Measurements from ENCODE around the gene GPR157. TPM values are rescaled to one million over a fixed set of nuclear protein-coding genes. Genes with fewer than 3 reads are reported as not detected.

Gene GPR157
- total RNA-seq, 1 experiment from 2014 or later, result 4.4 TPM

DNA sequence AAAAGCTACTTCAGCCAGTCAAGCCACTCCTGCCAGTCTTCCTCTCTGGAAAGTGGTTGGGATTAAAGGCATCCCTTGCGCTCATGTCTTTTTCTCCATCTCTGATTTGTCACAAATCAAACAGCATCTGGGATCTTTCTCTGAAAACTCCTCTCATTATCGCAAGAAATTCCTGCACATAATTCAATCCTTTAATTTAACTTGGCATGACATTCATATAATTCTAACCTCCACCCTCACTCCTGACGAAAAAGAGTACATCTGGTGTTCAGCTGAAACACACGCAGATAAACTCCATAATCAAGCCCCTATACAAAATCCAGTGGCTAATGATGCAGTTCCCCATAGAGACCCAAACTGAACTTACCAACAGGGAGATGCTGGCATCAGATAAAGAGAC, 40.1 kb downstream of the GPR157 start:
- DNase-seq (ENCODE audit: low spot score), result no peak

DNA sequence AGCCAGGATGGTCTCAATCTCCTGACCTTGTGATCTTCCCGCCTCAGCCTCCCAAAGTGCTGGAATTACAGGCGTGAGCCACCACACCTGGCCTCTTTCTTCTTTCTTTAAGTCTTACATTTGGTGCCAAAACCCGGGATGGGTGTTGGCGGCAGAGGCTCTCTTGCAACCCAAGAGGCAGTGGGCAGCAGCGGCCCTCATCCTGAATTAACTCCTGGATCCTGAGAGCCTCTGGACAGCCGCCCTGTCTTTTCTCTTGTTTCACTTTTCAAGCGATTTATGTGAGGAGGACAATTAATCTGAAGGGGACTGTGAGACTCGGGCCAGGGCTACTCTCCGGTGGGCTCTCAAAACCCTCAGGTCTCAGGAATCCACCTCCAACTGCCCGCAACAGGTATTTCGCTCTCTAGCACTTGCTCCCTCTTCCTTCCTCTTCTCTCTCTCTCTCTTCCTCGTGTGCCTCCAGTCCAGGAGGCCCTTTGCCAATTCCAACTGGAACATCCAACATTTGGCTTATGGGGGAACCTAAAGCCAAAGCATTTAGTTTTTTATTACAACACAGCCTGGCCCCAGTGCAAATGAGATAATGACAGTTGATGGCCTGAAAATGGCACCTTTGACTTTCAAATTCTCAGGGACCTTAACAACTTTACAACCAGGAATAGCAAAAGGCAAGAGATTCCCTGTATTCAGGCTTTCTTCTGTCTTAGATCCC, 41.3 kb downstream of the GPR157 start:
- DNase-seq (ENCODE audit: low spot score), result no peak

DNA sequence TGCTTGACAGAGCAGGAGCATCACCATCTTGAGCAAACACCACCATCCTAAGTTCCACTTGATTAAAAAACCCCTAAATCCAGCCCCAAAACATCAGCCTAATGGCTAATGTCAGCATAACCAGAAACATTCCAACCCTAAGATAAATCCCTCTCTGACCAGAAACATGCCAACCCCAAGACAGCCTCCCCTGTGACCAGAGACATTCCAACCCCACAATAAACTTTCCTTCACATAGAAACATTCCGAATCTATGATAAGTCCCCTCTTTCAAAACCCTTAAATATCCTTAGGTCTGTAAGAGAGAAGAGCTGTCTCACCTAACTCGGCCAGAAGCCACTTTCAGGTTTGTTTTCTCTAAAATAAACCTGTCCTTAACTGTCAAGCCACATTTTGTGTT, 42.1 kb downstream of the GPR157 start:
- no peak for DNase-seq (ENCODE audit: low spot score)

DNA sequence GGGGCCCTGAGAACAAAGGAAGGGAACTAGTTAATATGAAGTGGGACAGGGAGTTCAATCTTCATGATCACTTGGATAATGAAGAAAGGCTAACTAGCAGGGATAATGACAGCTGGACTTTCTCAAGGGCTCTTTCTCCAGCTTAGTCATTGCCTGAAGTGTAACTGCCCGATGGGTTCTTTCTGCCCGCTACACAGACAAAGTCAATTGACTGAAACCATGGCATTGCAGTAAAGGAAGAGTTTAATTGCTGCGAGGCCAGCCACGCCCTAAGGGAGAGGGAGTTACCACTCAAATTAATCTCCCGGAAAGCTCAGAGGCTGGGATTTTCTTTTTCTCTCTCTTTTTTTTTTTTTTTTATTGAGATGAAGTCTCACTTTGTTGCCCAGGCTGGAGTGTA, 42.9 kb downstream of the GPR157 start:
- no peak for DNase-seq (ENCODE audit: low spot score)

DNA sequence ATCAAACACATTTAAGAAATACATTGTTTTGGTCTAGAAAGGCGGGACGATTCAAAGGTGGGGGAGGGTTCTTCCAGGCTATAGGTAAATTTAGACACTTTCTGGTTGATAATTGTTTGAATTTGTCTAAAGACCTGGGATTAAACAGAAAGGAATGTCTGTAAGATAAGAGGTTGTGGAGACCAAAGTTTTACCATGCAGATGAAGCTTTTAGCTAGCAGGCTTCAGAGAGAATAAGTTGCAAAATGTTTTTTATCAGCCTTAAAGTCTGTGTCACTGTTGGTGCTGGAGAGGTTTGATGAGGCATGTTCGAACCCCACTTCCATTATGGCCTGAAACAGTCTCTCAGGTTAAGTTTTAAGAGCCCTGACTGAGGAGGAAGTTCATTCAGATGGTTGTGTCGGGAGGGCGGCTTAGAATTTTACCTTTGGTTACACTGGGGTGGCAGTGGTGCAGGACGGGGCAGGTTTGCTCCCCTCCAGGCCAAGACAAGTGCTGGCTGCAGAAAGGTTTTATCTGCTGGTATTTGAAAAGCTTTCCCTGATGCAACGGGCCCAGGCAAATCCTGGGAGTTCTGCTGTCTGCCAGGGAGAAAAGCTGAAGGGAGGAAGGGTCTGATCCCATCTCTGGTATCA, 43.5 kb downstream of the GPR157 start:
- DNase-seq (ENCODE audit: low spot score), result no peak

DNA sequence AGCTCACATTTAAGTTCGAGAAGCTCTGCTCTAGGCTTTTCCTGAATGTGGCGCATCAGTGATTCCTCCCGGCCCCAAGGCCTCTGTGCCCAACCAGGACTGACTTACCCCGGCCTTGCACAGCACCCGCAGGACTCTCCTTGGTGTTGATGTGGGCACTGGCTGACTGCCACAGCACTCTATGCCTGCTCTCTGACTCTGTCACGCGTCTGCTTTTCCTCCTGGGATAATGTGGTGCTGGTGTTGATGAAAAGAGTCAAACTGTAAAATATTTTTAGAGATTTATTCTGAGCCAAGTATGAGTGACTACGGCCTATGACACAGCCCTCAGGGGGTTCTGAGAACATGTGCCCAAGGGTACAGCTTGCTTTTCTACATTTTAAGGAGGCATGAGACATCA, 44.0 kb downstream of the GPR157 start:
- no peak for DNase-seq (ENCODE audit: low spot score)

DNA sequence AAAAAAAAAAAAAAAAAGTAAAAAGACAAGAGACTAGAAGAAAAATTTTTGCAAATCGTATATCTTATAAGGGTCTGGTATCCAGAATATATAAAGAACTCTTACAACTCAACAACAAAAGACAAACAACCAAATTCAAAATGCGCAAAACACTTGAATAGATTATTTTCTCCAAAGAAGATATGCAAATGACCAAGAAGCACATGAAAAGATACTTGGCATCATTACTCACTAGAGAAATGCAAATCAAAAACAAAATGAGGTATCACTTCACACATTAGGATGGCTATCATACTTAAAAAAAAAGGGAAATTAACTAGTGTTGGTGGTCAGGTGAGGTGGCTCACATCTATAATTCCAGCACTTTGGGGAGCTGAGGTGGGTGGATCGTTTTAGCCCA, 47.4 kb downstream of the GPR157 start:
- no peak for DNase-seq (ENCODE audit: low spot score)

DNA sequence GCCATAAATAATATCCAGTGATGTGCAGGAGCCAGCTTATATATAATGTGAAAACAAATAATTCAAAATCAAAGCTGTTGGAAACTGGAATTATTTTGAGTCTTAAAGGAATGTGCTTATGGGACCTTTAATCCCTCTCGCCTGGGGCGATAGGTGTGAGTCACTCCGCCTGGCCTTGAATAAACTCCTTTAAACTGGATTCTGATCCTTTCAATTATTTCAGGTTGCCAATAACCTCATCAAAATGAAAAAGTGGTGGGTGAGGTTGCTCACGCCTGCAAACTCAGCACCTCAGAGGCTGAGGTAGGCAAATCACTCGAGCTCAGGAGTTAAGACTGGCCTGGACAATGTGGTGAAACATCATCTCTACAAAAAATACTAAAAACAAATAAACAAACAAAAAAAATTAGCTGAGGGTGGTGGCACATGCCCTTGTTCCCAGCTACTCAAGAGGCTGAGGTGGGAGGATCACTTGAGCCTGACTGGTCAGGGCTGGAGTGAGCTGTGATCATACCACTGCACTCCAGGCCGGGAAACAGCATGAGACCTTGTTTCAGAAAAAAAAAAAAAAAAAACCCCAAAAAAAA, 48.1 kb downstream of the GPR157 start:
- no peak for DNase-seq (ENCODE audit: low spot score)

DNA sequence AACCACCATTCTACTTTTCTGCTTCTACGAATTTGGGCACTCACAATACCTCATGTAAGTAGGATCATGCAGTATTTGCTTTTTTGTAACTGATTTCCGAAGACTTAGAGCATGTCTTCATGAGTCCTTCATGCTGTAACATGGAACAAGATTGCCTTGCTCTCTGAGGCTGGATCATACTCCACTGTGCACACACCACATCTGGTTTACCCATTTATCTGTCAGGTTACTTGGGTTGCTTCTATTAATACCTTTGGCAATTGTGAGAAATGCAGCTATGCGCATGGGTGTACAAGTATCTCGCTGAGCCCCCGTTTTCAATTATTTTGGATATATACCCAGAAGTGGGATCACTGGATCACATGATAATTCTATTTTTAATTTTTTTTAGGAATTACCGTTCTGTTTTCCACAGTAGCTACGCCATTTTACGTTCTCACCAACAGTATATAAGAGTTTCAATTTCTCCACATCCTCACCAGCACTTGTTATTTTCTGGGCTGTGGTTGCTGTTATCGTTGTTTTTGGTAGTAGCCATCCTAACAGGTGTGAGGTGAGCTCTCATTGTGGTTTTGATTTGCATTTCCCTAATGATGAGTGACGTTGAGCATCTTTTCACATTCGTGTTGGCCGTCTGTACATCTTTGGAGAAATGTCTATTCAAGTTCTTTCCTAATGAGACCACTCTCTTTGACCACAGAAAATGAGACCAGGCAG, 48.8 kb downstream of the GPR157 start:
- no peak for DNase-seq (ENCODE audit: low spot score)

DNA sequence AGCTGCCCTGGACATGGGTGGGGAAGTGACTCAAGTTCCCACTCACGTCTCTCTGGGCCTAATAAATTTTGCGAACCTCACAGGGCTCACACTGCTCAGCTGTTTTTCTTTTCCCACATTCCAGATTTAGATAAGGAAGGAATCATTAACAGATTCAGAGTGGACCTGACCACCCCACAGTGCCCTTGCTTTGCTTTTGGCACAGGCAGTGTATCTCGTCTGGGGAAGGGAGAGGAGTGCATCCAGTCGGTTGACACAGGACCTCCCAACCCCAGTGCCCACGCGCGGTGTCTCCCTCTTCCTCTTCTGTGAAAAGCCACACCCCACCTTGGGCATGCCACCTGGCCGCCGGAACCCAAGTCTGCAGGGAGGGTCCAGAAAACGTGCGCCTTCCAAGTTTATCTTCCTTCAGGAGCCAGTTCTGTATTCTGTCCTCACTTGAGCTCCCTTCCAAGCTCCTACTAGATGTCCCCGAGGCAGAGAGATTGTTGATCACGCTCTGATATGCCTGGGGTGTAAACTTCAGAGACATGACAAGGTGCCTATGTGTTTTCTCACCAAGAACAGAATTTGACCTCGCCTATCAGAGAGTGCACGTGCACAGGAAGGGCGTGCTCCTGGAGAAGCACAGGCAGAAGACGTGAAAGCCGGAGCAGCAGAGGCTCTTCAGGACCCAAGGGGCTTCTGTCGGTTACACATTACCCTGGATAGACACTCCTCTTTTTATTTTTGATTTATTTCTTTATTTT, 50.0 kb downstream of the GPR157 start:
- no peak for DNase-seq (ENCODE audit: low spot score)

DNA sequence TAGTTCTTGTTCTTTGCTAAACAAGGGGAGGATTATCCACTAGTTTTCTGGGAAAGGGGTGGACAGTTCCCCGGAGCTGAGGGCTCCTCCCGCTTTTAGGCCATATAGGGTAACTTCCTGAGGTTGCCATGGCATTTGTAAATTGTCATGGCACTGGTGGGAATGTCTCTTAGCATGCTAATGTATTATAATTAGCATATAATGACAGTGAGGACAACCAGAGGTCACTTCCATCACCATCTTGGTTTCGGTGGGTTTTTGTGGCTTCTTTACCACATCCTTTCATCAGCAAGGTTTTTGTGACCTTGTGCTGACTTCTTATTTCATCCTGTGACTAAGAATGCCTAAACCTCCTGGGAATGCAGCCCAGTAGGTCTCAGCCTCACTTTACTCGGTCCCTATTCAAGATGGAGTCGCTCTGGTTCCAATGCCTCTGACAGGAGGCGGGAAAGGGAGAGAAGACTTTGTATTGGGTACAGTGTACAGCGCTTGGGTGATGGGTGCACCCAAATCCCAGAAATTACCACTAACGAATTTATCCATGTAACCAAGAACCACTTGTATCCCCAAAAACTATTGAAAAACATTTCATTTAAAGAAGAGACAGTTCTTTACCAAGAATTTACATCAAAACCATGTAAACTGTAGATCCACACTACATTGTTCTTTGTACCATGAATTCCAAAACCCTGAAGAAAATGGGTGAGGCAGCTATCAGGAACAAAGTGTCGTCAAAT, 50.7 kb downstream of the GPR157 start:
- no peak for DNase-seq (ENCODE audit: low spot score)

DNA sequence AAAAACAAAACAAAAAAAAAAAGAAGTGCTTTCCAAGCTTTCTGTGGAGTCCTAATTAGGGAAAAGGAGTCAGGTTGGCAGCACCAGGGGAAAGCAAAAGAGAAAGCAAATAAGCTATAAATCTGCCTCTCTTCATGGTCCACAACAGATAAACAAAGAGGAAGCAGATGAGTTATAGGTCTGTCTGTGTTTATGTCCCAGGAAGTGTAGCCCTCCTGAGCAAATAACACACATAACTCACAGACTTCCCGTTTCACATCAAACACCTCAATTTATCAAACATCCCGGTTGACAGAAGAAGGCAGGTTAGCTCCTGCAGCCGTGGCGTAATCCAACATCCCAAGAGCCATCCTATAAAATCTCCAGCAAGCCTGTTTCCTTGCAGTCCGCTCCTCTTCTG, 53.9 kb downstream of the GPR157 start:
- DNase-seq (ENCODE audit: low spot score), result no peak

DNA sequence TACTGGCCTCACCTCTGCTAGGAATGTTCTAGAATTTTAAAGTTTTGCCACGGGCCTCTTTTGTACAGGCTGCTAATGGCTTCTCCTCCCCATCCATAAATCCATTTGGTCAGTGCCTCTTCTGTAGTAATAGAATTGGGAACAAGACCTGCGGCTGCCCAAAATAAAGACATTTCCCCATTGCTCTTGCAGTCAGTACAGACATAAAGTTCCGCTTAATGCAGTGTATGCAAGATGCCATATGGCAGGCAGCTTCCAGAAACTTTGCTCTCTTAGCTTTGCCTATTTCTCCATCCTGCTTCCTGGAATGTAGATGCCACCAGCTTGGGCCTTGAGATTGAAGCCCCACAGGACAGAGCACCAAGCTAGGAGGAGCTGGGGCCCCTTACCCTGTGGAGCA, 55.8 kb downstream of the GPR157 start:
- no peak for DNase-seq (ENCODE audit: low spot score)

DNA sequence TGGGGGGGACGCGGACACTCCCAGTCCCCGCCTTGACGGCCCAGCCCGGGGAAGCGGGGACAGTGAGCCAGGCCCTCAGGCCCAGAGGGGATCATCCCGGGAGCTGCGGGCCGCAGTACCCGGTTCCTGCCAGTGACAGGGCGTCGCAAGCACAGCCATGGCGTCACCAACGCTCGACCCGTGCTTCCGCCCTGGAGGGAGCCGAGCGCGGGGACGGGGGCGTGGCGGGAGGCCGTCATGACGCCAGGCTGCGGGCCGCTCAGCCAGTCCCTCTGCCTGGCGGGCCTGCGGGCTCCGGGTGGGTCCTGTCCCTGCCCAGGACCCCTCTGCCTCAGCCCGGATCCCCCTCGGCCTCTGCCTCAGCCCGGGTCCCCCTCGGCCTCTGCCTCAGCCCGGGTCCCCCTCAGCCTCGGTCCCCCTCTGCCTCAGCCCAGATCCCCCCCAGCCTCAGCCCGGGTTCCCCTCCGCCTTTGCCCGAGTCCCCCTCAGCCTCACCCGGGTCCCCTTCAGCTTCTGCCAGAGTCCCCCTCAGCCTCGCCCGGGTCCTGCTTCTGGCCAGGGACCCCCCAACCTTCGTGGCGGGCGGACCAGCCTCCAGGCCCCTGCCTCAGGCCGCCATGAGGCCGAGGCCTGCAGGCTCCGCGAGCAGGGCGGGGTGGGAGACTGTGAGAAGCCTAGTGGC, 57.2 kb downstream of the GPR157 start:
- DNase-seq (ENCODE audit: low spot score), result no peak

DNA sequence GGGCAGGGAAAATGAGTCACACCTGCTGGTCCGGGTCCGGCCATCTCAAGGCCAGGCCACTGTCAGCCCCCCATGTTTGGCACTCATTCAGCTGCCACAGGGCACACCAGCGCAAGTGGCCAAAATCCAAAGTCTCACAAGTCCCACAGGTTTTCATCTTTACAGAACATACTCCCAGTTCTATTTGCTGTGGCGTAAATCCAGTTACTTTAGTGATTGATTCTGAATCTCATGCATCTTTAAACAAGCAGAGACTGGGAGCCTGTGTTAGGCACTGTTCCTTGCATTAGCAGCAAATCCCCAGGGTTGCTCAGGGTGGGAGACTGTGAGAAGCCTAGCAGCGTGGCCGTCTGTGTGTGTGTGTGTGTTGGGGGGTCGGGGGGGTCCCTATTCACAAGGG, 58.4 kb downstream of the GPR157 start:
- no peak for DNase-seq (ENCODE audit: low spot score)

DNA sequence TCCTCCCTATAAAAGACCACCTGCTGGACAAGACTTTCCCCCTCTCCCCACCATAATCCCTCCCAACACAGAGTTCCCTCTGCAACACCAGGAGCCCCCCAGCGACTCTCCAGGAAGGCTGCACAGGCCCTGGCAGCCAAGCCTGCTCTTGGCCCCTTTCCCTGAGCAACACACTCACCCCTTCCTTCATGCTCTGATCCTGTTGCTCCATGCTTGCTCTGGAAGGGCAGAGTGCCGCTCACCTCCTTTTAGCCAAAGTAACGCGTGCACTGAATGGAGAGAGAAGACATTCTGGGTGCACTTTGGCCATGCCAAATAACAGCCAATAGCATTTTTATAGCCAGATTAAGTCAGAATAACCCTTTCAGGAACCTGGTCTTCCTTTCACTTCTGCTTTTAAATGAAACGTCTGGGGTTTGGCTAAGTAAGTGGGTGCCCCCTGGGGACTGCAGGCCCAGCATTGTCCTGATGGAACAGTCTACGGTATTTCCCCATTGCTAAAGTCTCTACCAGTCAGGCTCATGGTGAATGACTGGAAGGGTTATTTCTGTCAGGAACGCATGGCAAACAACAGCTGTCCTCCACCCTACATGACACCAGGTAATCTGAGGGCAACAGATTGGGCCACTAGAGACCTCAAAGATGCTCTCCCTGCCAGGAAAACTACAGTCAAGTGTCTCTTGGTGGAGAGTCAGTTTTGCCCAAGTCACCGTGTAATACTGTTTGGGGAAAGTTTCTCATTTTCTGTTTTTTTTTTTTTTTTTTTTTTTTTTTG, 59.4 kb downstream of the GPR157 start, which contains the start of gene SLC2A5:
Gene SLC2A5, minus strand, starts transcription at position 310 of the 775 bp plus-strand sequence. Its CDS starts 99 bp downstream, at position 211.
- no peak for DNase-seq (ENCODE audit: low spot score)

DNA sequence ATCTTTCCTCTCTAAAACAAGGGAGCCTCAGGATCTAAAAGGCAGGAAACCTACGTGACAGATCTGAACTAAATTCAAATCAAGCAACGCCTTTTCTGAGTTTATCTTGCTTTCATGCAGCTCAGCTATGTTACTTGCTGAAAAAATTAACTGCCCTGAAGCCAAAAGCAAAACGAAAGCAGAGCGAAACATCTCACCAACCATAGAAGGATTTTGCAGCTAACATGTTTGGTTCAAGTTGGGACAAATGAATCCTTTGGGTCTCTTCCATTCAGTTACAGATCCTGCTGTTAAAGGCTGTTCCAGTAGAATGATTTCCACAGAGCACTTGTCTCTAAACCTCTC, 59.9 kb downstream of the GPR157 start:
- no peak for DNase-seq (ENCODE audit: low spot score)

DNA sequence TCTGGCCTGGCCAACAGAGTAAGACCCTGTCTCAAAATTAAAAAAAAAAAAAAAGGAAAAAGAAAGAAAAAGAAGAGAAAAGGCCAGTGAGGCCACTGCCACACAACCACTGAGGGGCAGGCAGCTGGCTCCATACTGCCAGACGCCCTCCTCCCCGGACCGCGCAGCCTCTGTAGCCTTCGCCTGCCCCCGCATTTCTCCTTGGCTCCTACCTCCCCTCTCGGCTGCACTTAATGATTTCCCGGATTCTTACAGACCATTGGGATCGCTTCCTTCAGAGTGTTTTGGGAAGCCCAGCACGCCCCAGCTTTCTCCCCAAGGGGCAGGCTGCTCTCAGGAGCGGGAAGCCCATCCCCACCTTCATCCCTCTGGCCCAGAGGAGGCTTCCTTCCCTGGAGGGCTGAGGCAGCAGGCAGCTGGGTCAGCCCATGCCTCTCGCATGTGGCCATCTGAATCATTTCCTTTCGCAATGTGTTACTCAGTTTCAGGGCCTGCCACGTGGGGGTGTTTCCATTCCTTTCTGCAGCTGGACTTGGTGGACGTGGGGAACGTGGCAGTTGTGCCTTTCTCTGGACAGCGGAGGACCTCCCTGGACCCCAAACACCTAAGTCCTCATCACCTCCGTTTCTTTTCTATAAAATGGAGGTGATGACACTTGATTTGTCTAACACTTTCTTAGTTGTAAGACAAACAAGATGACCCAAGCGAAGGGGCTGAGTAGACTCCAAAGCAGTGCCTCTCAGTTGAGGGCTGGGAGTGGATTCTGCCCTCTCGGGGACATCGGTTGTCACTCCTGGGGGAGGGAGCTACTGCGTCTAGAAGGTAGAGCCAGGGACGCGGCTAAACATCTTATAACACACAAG, 61.7 kb downstream of the GPR157 start:
- no peak for DNase-seq (ENCODE audit: low spot score)
